ENCODE results near the gene SVOPL.
A peak's percentile ranks its signal among the peaks of the same experiment; 100 is the strongest.

SVOPL gene

DNA sequence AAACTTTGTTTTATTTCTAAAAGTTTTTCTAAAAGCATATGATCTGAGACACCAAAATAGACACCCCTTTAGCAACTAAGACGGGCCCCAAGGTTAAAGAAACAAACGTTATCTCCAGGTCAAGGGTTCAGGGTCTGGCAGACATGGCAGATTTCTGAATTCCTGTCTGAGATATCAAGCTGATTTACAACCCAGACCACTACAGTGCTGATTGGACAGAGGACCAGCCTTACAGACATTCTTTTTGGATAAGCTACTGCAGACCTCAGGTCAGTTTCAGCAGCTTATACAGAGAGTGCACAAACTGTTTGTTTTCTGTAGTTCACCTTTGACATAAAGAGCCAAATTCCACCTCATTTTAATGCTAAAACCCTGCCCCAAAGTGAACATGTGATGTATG, 34.8 kb downstream of the SVOPL start:
- DNase-seq = no peak
- TF ChIP-seq CTCF (IDR thresholded peaks at IDR 0.05; ENCODE audit: low read depth, low read length) = no peak
- H3K27ac ChIP-seq = no peak overlapping the region
- H3K36me3 ChIP-seq = no peaks in the 10 kb centered on the region
- no peak overlapping the region for H3K4me3 ChIP-seq (ENCODE audit: low read depth, low read length)
- H3K9me3 ChIP-seq (ENCODE audit: severe bottlenecking) = no peaks in the 10 kb centered on the region
- no peaks in the 10 kb centered on the region for H3K27me3 ChIP-seq (ENCODE audit: insufficient read depth, low read depth, severe bottlenecking)

DNA sequence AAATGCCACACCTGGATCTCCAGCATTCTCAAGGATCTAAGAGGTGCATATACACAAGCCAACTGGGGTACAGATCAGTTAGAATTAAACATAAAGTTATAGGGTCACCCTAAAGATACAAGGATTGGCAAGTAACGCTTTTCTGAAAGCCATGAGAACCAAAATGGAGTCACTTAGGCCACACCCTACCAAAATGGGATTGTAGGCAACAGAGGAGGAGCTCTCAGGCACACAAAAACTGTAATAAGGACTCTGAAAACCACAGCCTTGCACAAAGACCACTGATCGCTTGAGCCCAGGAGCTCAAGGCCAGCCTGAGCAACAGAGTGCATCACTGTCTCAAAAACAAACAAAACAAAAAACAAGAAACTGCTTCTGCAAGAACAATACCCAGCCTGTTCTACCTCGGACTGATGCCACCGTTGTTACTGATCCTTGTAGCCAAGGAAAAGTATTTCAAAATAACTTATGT, 35.5 kb downstream of the SVOPL start:
- no peaks in the 10 kb centered on the region for H3K27me3 ChIP-seq (ENCODE audit: insufficient read depth, low read depth, severe bottlenecking)
- no peaks in the 10 kb centered on the region for H3K9me3 ChIP-seq (ENCODE audit: severe bottlenecking)

DNA sequence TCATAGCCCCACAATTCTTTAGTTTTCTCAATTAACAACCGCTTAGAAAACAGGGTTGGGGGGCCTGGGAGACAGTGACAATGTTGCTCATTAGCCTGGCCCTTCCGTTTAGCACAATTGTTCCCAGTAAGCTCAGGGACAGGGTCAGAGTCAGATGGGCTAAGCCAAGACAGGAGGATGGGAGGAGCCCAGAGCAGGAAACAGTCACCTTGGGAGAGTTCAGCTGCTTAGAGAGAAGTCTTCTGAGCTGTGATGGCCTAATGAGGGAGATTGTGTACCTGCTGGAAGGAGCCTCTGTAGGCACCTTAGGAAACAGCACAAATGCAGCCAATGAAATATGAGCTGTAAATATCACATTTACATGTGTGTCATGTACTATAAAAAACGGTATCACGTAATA, 35.9 kb downstream of the SVOPL start:
- no peaks in the 10 kb centered on the region for H3K27me3 ChIP-seq (ENCODE audit: insufficient read depth, low read depth, severe bottlenecking)
- peak overlapping the region; percentile 50; the same call in 1 of the 2 replicates for H3K27ac ChIP-seq
- H3K9me3 ChIP-seq (ENCODE audit: severe bottlenecking) = no peaks in the 10 kb centered on the region
- H3K4me3 ChIP-seq (ENCODE audit: low read depth, low read length) = no peak overlapping the region
- H3K36me3 ChIP-seq = no peaks in the 10 kb centered on the region
- TF ChIP-seq CTCF (IDR thresholded peaks at IDR 0.05; ENCODE audit: low read depth, low read length) = no peak
- DNase-seq = peak; percentile 66

More for the DNA sequence above, 35.5 kb downstream of the SVOPL start:
- no peak overlapping the region for H3K27ac ChIP-seq
- TF ChIP-seq CTCF (IDR thresholded peaks at IDR 0.05; ENCODE audit: low read depth, low read length) = no peak
- no peaks in the 10 kb centered on the region for H3K36me3 ChIP-seq
- H3K4me3 ChIP-seq (ENCODE audit: low read depth, low read length) = no peak overlapping the region
- no peak for DNase-seq

- DNase-seq = peak; percentile 37
Observed at GRCh38 chr7:138663725-138664710, 37.1 kb downstream of the SVOPL start.

DNA sequence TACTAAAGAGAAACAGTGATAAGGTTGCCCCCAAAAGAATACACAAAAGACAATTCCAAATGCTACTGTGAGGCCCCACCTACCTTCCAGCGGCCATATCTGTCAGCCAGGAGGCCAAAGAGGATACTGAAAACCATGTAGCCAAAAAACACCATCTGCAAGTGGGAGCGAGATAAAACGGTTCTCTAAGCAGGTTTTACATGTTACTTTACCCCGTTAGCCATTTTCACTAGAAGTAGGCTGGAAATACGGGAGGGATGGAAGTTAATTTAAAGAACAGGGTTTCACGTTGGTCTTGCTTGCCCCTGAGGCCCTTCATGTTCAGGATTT, 38.2 kb downstream of the SVOPL start:
- H3K9me3 ChIP-seq (ENCODE audit: severe bottlenecking) = no peaks in the 10 kb centered on the region
- TF ChIP-seq CTCF (IDR thresholded peaks at IDR 0.05; ENCODE audit: low read depth, low read length) = no peak
- no peak for DNase-seq
- no peaks in the 10 kb centered on the region for H3K27me3 ChIP-seq (ENCODE audit: insufficient read depth, low read depth, severe bottlenecking)
- H3K4me3 ChIP-seq (ENCODE audit: low read depth, low read length) = no peak overlapping the region
- no peak overlapping the region for H3K27ac ChIP-seq
- H3K36me3 ChIP-seq = no peaks in the 10 kb centered on the region

More at GRCh38 chr7:138663725-138664710, 37.1 kb downstream of the SVOPL start:
- TF ChIP-seq CTCF (IDR thresholded peaks at IDR 0.05; ENCODE audit: low read depth, low read length) = no peak
- Histone ChIP-seq H3K27ac (peak overlapping the region; percentile 54), H3K4me3 (ENCODE audit: low read depth, low read length) (peak overlapping the region; percentile 63), H3K36me3 (no peaks in the 10 kb centered on the region), H3K9me3 (ENCODE audit: severe bottlenecking) (no peaks in the 10 kb centered on the region), H3K27me3 (ENCODE audit: insufficient read depth, low read depth, severe bottlenecking) (no peaks in the 10 kb centered on the region)
